Mammary epithelial cell (primary cell): ENCODE data around the gene FBXO17.

Experiments
- EZH2 ChIP-seq: IDR thresholded peaks from 2 replicates; pipeline ENCODE4 v1.6.1; 2012; ENCODE audit warnings: low read length, inconsistent platforms, borderline replicate concordance
- TF ChIP-seq, protein P1 (sequence below), 2 donors: IDR thresholded peaks in 1 of 2; conservative IDR thresholded peaks in 1 of 2; 2 replicates each; pipeline ENCODE4 v1.5.1; 2011 to 2012; ENCODE audit warnings: inconsistent platforms in 2 of 2, low read length in 2 of 2, mild to moderate bottlenecking in 2 of 2, control low read depth in 1 of 2, low read depth in 1 of 2; ENCODE audit not compliant: insufficient read depth in 1 of 2; ENCODE audit errors: extremely low read depth in 1 of 2

DNA sequence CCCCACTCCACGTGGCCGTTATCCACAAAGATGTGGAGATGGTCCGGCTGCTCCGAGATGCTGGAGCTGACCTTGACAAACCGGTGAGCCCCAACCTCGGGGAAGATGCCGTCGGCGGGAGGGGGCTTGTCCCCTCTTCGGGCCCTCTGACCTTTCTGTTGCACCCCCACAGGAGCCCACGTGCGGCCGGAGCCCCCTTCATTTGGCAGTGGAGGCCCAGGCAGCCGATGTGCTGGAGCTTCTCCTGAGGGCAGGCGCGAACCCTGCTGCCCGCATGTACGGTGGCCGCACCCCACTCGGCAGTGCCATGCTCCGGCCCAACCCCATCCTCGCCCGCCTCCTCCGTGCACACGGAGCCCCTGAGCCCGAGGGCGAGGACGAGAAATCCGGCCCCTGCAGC, 68.3 kb downstream of the FBXO17 start:
- TF ChIP-seq, protein P1, sequence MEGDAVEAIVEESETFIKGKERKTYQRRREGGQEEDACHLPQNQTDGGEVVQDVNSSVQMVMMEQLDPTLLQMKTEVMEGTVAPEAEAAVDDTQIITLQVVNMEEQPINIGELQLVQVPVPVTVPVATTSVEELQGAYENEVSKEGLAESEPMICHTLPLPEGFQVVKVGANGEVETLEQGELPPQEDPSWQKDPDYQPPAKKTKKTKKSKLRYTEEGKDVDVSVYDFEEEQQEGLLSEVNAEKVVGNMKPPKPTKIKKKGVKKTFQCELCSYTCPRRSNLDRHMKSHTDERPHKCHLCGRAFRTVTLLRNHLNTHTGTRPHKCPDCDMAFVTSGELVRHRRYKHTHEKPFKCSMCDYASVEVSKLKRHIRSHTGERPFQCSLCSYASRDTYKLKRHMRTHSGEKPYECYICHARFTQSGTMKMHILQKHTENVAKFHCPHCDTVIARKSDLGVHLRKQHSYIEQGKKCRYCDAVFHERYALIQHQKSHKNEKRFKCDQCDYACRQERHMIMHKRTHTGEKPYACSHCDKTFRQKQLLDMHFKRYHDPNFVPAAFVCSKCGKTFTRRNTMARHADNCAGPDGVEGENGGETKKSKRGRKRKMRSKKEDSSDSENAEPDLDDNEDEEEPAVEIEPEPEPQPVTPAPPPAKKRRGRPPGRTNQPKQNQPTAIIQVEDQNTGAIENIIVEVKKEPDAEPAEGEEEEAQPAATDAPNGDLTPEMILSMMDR (conservative IDR thresholded peaks at IDR 0.05 in 1 of 2, IDR thresholded peaks at IDR 0.05 in 1 of 2; ENCODE audit: extremely low read depth in 1 of 2, insufficient read depth in 1 of 2, low read depth in 1 of 2, low read length in 2 of 2), result no peak
- no peak for TF ChIP-seq EZH2
